ENCODE results near the gene TOM1L1.

- no peak for TF ChIP-seq CTCF (conservative IDR thresholded peaks at IDR 0.05 in 1 of 2, IDR thresholded peaks at IDR 0.05 in 1 of 2; ENCODE audit: extremely low read depth in 1 of 2, insufficient read depth in 1 of 2, low read depth in 1 of 2, low read length in 2 of 2)
- no peak for TF ChIP-seq EZH2 (IDR thresholded peaks at IDR 0.05; ENCODE audit: borderline replicate concordance, low read length)
These were observed 68.3 kb downstream of the TOM1L1 start for GRCh38 chr17:54968988-54969332.

Measured in mammary epithelial cell (primary cell).